ENCODE measurements around the gene C3orf18. TPM values are rescaled to one million over a fixed set of nuclear protein-coding genes. Genes with fewer than 3 reads are reported as not detected.

C3orf18 gene
- total RNA-seq, 1 experiment from 2014 or later, result 7.1 TPM

GRCh38 chr3:50609071-50609762, 41.7 kb upstream of the C3orf18 start:
- H3K9me3 ChIP-seq (ENCODE audit: control insufficient read depth, low read depth, low read length), result no peaks in the 10 kb centered on the region
- no peak overlapping the region for H2BK20ac ChIP-seq (ENCODE audit: low read depth, low read length, poor library complexity, severe bottlenecking)
- no peak overlapping the region for H3T11ph ChIP-seq (ENCODE audit: low read length)
- Mint-ChIP-seq H3K4me1 (peaks cover 17 to 19% of the 10 kb centered on the region in 2 experiments), H3K27me3 (ENCODE audit: low read depth) (peaks cover 45% of the 10 kb centered on the region), H3K9me3 (no peaks in the 10 kb centered on the region), H3K27ac (no peak overlapping the region), H3K4me3 (no peak overlapping the region; a peak in 1 of 5 replicates), H3K36me3 (ENCODE audit: insufficient read depth in 1 of 3, low read depth in 3 of 3) (peaks cover 0 to 1% (median 0%) of the 10 kb centered on the region in 3 experiments; a peak in 1 of 7 replicates)
- H3K18ac ChIP-seq (ENCODE audit: insufficient read length, low read depth, low read length), result no peak overlapping the region
- no peaks in the 10 kb centered on the region for H3K79me2 ChIP-seq (ENCODE audit: insufficient read depth, low read length)
- no peak overlapping the region for H2AK5ac ChIP-seq (ENCODE audit: insufficient read length, low read length)
- no peaks in the 10 kb centered on the region for H3K79me1 ChIP-seq (ENCODE audit: insufficient read depth, low read depth, low read length, poor library complexity, severe bottlenecking)
- H3K23me2 ChIP-seq (ENCODE audit: insufficient read length, low read depth, low read length, poor library complexity, severe bottlenecking), result peaks cover 12% of the 10 kb centered on the region
- H2BK120ac ChIP-seq (ENCODE audit: low read depth, low read length, poor library complexity, severe bottlenecking), result no peak overlapping the region
- DNase-seq, result no peak
- peaks cover 8% of the 10 kb centered on the region; the same call in 1 of the 2 replicates for H3K27me3 ChIP-seq (ENCODE audit: insufficient read depth, low read length)
- H3K23ac ChIP-seq (ENCODE audit: insufficient read length, low read depth, low read length), result no peak overlapping the region
- no peak overlapping the region for H3K4ac ChIP-seq (ENCODE audit: low read depth, low read length)
- WGBS (ENCODE audit: extremely low coverage, insufficient read length, low lambda C conversion rate), result no CpG with 5 or more reads among the region's 5 CpGs
- H3K14ac ChIP-seq (ENCODE audit: insufficient read depth, low read length), result no peak overlapping the region
- no peak overlapping the region for H3K56ac ChIP-seq (ENCODE audit: insufficient read length, low read depth, low read length)
- H4K5ac ChIP-seq (ENCODE audit: insufficient read length, low read depth, low read length), result no peak overlapping the region
- H4K91ac ChIP-seq (ENCODE audit: insufficient read length, low read depth, low read length), result no peak overlapping the region
- no peak overlapping the region for H3K9ac ChIP-seq (ENCODE audit: extremely low read depth, insufficient read length, low read length)
- no peak overlapping the region for H2BK15ac ChIP-seq (ENCODE audit: low read depth, low read length)
- H3K4me1 ChIP-seq (ENCODE audit: insufficient read depth, low read length), result no peaks in the 10 kb centered on the region
- H4K8ac ChIP-seq (replicated peaks; ENCODE audit: insufficient read length, low read depth, low read length), result no peak overlapping the region
- no peak overlapping the region for H3K27ac ChIP-seq (ENCODE audit: insufficient read length, low read depth, low read length)
- no peak overlapping the region for H3K4me2 ChIP-seq (ENCODE audit: insufficient read depth, insufficient read length, low read length)
- H2BK5ac ChIP-seq (ENCODE audit: insufficient read length, low read length), result no peak overlapping the region
- H2BK12ac ChIP-seq (ENCODE audit: insufficient read length, low read depth, low read length), result no peak overlapping the region
- no peaks in the 10 kb centered on the region for H4K20me1 ChIP-seq (ENCODE audit: control insufficient read depth, insufficient read depth, insufficient read length)
- no peak overlapping the region for H2AFZ ChIP-seq (ENCODE audit: low read length)
- TF ChIP-seq, protein P1, sequence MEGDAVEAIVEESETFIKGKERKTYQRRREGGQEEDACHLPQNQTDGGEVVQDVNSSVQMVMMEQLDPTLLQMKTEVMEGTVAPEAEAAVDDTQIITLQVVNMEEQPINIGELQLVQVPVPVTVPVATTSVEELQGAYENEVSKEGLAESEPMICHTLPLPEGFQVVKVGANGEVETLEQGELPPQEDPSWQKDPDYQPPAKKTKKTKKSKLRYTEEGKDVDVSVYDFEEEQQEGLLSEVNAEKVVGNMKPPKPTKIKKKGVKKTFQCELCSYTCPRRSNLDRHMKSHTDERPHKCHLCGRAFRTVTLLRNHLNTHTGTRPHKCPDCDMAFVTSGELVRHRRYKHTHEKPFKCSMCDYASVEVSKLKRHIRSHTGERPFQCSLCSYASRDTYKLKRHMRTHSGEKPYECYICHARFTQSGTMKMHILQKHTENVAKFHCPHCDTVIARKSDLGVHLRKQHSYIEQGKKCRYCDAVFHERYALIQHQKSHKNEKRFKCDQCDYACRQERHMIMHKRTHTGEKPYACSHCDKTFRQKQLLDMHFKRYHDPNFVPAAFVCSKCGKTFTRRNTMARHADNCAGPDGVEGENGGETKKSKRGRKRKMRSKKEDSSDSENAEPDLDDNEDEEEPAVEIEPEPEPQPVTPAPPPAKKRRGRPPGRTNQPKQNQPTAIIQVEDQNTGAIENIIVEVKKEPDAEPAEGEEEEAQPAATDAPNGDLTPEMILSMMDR (conservative IDR thresholded peaks at IDR 0.05), result no peak

Data from H9 (cell line).